GM19240 (cell line): Measurements from ENCODE around the gene PARVA.

Source experiments
- DNase-seq: peaks from one replicate; pipeline ENCODE4 v3.0.0; 2011; ENCODE audit warnings: low spot score; ENCODE audit not compliant: insufficient read length

The PARVA gene

GRCh38 chr11:12456651-12457579, 79.5 kb downstream of the PARVA start:
- no peak for DNase-seq

- no peak for DNase-seq
These were observed 80.7 kb downstream of the PARVA start for GRCh38 chr11:12458042-12458441.

DNA sequence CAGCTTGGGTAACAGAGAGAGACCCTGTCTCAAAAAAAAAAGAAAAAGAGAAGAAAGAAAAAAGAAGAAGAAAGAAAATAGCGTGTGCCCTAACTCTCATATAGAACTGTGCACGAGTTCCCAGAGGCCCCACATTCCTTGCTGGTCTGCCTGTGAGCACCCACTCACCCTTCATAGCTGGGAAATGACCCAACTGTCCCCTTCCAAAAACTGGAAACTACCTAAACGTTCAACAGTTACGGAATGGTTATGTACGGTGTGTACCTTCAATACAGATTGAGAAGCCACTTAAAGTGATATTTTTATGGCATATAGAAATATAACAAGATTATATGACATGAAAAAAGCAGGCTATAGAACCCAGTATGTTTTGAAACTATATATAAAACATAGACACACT, 82.0 kb downstream of the PARVA start:
- no peak for DNase-seq

DNA sequence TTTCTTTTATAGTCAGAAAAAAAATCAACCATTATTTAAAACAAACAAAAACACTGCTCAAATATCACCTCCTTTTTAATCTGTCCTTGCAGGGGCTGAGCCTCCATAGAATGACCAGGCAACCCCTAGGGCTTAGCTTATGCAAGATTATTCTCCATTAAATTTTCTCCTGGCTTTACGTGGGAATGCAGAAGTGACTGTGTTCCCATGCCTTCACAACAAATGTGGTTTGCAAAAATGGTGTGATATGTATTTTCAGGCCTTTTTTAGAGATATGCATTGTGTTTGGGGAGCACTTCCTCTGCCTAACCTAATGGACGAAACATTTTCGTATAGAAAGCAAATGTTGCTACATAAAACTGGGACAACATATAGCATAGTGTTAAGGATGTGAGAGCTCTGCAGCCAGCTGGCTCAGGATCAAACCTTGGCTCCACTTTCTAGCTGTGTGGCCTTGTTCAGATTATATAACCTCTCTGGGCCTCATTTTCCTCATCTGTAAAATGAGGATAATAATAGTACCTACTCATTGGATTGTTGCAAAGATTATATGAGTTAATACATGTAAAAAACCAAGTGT, 82.6 kb downstream of the PARVA start:
- DNase-seq = no peak

- no peak for DNase-seq
These were observed 83.1 kb downstream of the PARVA start for GRCh38 chr11:12460466-12460865.

GRCh38 chr11:12461516-12461915, 84.1 kb downstream of the PARVA start:
- no peak for DNase-seq

DNA sequence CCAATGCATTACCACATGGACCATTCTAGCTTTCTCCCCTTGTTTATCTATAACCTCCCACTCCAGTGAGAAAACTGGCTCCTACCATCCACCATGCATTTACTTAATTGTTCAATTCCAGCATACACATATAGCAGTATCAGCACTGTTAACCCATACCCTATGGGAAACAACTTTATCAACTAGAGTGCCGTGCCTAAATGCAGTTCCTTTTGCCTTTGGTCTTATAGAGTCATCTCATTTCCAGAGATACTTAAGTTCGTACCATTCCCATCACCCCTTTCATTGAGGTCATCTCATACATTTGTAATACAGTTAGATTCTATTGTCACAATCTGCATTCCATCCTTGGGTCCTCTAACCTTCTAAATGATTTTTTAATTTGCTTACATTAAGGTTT, 86.9 kb downstream of the PARVA start:
- no peak for DNase-seq

DNA sequence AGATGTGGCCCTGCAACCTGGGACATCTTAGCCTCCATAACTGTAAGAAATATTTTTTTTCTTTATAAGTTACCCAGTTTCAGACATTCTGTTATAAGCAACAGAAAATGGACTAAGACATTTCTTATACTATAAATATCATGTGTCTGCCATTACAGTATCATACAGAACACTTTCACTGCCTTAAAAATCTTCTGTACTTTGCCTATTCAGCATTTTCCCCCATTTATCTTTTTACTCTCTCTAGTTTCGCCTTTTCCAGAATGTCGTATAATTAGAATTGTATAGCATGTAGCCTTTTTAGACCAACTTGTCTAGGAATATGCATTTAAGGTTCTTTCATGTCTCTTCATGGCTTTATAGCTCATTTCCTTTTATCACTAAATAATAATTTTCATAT, 88.0 kb downstream of the PARVA start:
- no peak for DNase-seq

GRCh38 chr11:12467610-12468009, 90.2 kb downstream of the PARVA start:
- DNase-seq = no peak

DNA sequence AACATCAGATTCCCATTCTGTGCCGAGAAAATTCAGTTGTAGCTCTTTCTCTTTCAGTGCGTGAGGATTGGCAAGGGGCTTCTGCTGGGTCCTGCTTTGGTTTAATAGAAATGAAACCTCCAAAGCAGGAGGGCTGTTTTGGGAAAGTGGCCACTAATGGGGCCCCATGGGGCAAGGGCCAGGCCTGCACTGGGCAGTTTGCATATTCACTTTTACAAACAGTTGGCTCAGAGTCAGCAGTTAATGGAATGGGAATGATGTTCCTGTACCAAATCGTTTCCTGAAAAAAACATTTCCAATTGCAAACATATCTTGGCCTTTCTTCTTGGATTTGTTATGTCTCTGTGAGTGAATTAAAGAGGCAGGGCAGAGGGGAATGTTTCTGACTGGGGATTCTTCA, 92.1 kb downstream of the PARVA start:
- DNase-seq = no peak

GRCh38 chr11:12470236-12470635, 92.9 kb downstream of the PARVA start:
- no peak for DNase-seq

DNA sequence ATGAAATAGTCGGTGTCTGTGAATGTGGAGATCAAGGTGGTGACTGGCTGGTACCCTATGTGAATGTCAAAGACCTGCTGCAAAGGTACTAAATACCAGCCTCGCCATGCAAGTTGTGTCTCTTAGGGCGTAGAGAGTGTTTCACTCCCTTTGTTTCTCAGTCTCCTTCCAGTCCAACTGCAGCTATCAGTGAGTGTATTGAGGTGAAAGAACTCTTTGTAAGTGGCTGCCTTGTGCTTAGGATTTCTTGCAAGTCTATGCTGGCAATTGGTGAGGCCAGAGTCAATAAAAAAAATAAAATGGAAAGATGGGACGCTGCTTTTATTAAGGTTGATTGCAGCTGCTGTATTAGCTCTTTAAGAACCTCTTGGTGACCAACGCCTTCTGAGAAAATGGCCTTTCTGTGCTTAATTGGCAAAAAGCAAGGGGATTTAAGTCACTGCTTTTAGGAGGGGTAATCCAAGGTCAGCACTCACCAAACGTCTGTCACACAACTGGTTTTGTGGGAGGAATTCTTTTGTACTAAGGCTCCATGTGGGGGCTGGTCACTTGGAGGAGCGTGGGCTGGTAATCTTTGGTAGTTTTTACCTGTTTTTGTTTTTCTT, 95.1 kb downstream of the PARVA start:
- DNase-seq = no peak

GRCh38 chr11:12473381-12473780, 96.0 kb downstream of the PARVA start:
- DNase-seq = no peak

- DNase-seq = no peak
These were observed 97.5 kb downstream of the PARVA start for GRCh38 chr11:12474871-12475270.

- DNase-seq = no peak
These were observed 101.4 kb downstream of the PARVA start for GRCh38 chr11:12478743-12479142.

DNA sequence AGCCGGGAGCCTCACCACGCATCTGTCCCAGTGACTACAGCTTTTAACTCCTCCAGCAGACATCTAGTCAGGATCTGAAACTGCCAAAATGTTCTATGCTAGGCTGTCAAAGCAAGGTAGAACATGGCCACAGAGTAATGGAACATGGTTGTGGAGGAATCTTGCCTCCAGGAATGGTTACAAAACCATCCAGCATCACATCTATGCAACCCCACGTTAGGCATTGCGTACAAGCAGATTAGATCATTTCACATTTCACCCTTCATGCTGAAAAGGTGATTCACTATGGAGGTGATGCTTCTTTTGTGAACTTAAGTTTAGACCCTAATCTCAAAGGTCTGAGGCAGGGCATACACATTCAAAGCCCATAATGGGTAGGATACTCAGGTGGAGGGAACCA, 103.0 kb downstream of the PARVA start:
- DNase-seq = no peak

GRCh38 chr11:12482839-12483238, 105.5 kb downstream of the PARVA start:
- no peak for DNase-seq

- DNase-seq = no peak
These were observed 106.2 kb downstream of the PARVA start for GRCh38 chr11:12483604-12484003.

GRCh38 chr11:12485328-12485727, 108.0 kb downstream of the PARVA start:
- no peak for DNase-seq

DNA sequence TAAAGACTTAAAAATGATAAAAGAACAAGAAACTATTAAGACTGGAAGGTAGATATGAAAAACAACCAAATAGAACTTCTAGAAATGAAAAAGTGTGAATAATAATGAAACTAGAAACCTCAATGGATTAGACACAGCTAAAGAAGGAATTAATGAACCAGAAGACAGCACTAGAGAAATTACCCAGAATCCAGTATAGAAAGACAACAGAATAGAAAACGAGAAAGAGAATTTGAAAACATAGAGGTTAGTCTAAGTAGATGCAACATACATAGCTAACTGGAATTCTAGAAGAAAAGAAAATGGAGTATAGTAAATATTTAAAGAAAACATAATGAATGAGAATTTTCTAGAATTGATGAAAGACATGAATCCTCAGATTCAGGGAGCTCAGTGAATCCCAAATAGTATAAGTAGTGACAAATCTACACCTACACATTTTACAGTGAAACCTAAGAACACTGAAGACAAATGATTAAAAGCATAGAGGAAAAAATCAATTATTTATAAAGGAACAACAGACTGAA, 111.9 kb downstream of the PARVA start:
- no peak for DNase-seq

- DNase-seq = no peak
These were observed 117.3 kb downstream of the PARVA start for GRCh38 chr11:12494699-12495098.
